Esophagus muscularis mucosa (tissue), 4 donors: Measurements from ENCODE around the gene FBLIM1.

Experiments
- CTCF ChIP-seq, 3 experiments: fragments of 200-600 bp in 2 of 3; fragments of 450-650 bp in 1 of 3; sonication (generic) in 2 of 3; IDR thresholded peaks; one replicate each; pipeline ENCODE4 v1.5.1; 2017 to 2019; ENCODE audit warnings: antibody characterized with exemption in 3 of 3, mild to moderate bottlenecking in 2 of 3, moderate library complexity in 1 of 3
- EP300 ChIP-seq: sonication (generic); formaldehyde crosslinking; IDR thresholded peaks from one replicate; pipeline ENCODE4 v1.6.1; 2017; ENCODE audit warnings: antibody characterized with exemption
- POLR2A ChIP-seq: fragments of 450-650 bp; IDR thresholded peaks from one replicate; pipeline ENCODE4 v1.6.1; 2017; ENCODE audit warnings: antibody characterized with exemption, moderate library complexity, mild to moderate bottlenecking, low read depth
- POLR2AphosphoS5 ChIP-seq, 2 donors: sonication (generic); formaldehyde crosslinking; IDR thresholded peaks; one replicate each; pipeline ENCODE4 v1.6.1; 2017; ENCODE audit warnings: antibody characterized with exemption in 2 of 2

DNA sequence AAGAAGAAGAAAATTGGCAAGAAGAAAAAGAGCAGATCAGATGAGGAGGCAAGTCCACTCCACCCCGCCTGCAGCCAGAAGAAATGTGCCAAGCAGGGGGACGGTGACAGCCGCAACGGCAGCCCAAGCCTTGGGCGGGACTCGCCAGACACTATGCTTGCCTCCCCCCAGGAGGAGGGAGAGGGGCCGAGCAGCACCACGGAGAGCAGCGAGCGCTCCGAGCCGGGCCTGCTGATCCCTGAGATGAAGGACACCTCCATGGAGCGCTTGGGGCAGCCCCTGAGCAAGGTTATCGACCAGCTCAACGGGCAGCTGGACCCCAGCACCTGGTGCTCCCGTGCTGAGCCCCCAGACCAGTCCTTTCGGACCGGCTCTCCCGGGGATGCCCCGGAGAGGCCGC is 31.6 kb upstream of the FBLIM1 start:
- no peak for TF ChIP-seq CTCF (IDR thresholded peaks at IDR 0.05)
- no peak for TF ChIP-seq POLR2AphosphoS5 (IDR thresholded peaks at IDR 0.05)
- no peak for TF ChIP-seq EP300
- TF ChIP-seq POLR2A = no peak
